Epithelial cell of proximal tubule (primary cell): ENCODE data around the gene CLN6. TPM values are rescaled to one million over a fixed set of nuclear protein-coding genes. Genes with fewer than 3 reads are reported as not detected.

ENCODE experiments used
- DNase-seq: peaks from one replicate; pipeline ENCODE4 v3.0.0-alpha.2; 2011; ENCODE audit warnings: low read depth
- H3K4me3 ChIP-seq: 2 replicates; pipeline ENCODE4 v1.5.1; 2011; ENCODE audit warnings: low read depth, mild to moderate bottlenecking, low read length
- total RNA-seq: library from RNA; depleted of rRNA; stranded (reverse); fragments of >200 nt; gene quantifications from 2 replicates; pipeline ENCODE4 v1.2.3, GENCODE V29; 2015
- TF ChIP-seq, protein P1 (sequence below): conservative IDR thresholded peaks from 2 replicates; pipeline ENCODE4 v1.5.1; 2012; ENCODE audit warnings: low read depth, mild to moderate bottlenecking, low read length

CLN6 gene
- total RNA-seq, 1 donor from 2014 or later = 14.9 TPM

DNA sequence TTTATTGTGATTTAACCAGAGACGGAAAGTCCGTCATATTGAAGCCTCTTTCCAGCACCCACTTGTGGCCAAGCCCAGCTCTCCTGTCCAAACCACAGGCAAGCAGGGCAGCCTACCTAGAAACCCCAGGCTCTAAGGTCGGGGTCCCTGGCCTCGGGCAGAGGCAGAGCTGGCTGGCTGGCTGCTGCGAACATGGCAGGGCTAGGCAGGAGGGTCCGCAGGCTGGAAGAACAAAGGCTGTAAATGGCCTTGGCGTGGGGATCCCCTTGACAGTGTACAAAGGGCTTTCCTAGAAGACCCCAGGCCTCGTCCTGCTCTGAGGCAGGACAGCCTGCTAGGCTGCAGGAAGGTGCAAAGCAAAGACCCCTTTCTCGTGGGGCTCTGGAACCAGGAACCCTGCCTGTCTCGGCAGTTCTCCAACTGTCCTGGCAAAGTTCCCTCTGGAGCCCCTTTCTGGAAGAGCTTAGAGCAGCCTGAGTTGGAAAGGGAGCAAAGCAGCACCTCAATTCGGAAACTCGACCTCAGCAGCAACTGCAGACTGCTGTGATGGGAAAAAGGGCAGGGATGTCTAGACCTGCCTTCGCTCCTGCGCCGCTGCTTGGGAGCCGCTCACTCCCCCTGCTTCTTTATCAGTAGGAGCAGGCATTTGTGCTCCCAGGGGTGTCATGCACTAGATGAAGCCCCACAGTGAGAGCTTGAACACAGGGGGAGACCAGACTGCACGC lies 32.9 kb downstream of the CLN6 start:
- H3K4me3 ChIP-seq = no peak overlapping the region
- DNase-seq = no peak
- TF ChIP-seq, protein P1, sequence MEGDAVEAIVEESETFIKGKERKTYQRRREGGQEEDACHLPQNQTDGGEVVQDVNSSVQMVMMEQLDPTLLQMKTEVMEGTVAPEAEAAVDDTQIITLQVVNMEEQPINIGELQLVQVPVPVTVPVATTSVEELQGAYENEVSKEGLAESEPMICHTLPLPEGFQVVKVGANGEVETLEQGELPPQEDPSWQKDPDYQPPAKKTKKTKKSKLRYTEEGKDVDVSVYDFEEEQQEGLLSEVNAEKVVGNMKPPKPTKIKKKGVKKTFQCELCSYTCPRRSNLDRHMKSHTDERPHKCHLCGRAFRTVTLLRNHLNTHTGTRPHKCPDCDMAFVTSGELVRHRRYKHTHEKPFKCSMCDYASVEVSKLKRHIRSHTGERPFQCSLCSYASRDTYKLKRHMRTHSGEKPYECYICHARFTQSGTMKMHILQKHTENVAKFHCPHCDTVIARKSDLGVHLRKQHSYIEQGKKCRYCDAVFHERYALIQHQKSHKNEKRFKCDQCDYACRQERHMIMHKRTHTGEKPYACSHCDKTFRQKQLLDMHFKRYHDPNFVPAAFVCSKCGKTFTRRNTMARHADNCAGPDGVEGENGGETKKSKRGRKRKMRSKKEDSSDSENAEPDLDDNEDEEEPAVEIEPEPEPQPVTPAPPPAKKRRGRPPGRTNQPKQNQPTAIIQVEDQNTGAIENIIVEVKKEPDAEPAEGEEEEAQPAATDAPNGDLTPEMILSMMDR = no peak

DNA sequence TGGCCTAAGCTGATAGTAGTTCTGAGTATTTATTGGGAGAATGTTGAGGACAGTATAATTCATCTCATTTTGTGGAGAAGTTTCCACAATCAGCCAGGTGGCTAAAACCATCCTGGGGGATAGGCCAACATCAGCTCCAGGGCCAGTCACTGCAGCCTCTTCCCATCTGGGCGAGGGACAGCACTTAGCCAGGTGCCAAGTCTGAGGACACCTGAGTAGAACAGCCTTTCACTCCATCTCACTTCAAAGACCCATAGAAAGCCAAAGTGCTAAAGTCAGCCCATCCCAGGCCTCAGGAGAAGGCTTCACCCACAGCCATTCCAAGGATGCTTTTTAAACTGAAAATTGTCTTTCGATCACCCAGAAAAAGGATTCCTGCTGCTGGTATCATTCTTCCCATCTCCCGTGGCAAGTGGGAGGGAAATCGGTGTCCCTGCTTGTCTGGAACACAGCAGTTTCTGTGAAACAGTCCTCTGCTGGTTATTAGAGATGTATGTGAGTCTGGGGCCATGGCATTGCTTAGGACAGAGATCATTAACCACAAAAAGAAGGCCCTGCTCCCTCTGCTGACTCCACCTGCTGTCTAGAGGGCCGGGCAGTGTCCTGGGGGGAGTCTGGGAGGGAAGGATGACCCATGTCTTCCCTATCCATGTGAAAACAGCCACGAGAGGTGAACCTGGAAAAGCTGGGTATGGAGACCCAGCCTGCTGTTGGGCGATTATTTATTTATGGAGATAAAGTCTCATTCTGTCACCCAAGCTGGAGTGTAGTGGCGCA lies 34.0 kb downstream of the CLN6 start:
- TF ChIP-seq, protein P1 = no peak
- H3K4me3 ChIP-seq = no peak overlapping the region
- no peak for DNase-seq

DNA sequence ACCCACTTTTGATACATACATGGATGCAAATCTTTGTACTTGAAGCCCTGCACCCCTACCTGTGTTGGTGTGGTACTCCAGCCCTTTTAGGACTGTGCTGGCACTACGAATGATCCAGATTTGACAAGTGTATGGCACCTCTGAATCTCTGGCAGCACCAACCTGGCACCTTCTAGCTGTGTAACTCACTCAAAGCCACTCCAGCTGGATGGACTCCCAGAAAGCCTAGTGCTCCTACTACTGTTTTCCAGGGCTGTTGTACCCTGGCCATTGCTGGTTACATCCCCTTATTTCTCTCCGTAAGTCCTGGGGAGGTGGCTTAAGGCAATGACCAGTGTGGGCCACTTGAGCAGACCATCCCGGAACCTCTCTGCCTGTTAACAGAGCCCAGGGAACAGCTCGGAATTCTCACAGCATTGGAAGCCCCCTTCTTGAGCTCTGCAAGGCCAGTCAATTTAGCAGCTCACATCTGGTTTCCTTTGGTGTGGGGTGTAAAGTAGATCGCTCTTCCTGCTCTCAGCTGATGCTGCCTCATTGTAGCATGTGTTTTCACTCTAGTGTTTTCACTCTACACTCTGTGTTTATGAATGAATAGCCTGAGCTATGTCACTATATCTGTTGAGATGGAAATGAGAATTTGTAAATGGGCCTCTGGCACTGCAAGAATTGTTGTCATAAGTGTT lies 36.6 kb downstream of the CLN6 start:
- no peak overlapping the region for H3K4me3 ChIP-seq
- DNase-seq = no peak
- TF ChIP-seq, protein P1 = no peak

DNA sequence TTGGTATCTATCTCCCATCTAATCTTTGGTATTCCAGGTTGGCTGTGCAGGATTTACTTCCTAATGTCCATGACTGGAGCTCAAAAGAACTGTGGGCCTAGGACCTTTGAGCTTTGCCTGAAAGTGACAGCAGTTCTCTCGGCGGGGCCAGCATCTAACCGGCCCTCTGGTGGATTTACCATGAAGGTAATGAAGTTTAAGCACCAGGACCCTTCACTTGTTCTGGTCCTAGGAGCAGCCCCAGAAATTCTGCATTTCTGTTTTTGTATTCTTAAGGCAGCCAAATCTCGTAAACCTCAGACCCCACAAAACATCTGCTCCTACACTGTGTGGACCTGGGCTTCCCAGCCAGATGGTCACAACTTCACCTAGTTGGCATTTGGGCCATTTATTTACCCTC lies 37.4 kb downstream of the CLN6 start:
- TF ChIP-seq, protein P1 = no peak
- no peak for DNase-seq
- H3K4me3 ChIP-seq = no peak overlapping the region

DNA sequence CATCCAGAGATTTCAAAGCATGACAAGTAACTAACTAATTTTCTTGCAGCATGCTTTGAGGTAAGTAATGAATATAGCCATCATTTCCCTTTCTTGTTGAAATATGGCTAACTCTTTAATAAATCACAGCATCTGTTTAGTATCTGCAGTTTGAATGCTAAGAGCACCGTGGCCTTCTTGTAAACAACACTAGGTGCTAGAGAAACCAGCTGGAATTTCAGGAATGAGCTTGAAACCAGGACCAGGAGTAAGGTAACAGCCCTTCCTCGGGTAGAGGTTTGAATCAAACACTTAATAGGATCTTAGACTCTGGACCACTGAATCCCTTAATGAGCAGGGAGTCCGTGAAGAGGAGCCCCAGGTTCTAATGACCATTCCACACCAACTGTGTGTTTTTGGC lies 38.0 kb downstream of the CLN6 start:
- H3K4me3 ChIP-seq = no peak overlapping the region
- TF ChIP-seq, protein P1 = no peak
- no peak for DNase-seq

DNA sequence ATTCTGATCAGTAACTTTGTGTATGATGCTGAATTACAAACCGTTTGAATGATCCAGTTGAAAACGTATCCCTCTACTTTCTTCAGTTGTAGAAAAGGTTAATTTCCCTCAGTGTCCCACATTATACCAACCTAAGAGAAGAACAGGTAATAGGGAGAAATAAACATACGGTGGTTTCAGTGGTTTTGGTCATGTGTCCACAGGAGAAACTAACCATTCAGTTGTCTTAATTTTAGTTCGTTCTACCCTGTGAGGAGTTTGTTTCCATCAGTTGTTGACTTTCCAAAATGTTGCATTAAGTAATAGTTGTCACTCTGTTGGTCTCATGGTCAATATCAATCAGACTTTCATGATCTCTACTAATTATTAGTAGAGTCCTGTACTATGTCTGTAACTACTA lies 39.5 kb downstream of the CLN6 start:
- DNase-seq = no peak
- TF ChIP-seq, protein P1 = no peak

More for the DNA sequence above, 39.5 kb downstream of the CLN6 start:
- no peak overlapping the region for H3K4me3 ChIP-seq
